ENCODE measurements around the gene PTPRG.

PTPRG gene

GRCh38 chr3:61569856-61570580 lies 8.6 kb downstream of the PTPRG start:
- TF ChIP-seq, protein P1, sequence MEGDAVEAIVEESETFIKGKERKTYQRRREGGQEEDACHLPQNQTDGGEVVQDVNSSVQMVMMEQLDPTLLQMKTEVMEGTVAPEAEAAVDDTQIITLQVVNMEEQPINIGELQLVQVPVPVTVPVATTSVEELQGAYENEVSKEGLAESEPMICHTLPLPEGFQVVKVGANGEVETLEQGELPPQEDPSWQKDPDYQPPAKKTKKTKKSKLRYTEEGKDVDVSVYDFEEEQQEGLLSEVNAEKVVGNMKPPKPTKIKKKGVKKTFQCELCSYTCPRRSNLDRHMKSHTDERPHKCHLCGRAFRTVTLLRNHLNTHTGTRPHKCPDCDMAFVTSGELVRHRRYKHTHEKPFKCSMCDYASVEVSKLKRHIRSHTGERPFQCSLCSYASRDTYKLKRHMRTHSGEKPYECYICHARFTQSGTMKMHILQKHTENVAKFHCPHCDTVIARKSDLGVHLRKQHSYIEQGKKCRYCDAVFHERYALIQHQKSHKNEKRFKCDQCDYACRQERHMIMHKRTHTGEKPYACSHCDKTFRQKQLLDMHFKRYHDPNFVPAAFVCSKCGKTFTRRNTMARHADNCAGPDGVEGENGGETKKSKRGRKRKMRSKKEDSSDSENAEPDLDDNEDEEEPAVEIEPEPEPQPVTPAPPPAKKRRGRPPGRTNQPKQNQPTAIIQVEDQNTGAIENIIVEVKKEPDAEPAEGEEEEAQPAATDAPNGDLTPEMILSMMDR (IDR thresholded peaks at IDR 0.05; ENCODE audit: insufficient read depth, low read depth, low read length, missing control alignments), result no peak
- no peak for DNase-seq (ENCODE audit: low read depth)
- no peak overlapping the region for H3K4me3 ChIP-seq (ENCODE audit: low read depth, low read length)

GRCh38 chr3:61570813-61571212 lies 9.4 kb downstream of the PTPRG start:
- TF ChIP-seq, protein P1 (IDR thresholded peaks at IDR 0.05; ENCODE audit: insufficient read depth, low read depth, low read length, missing control alignments), result no peak
- H3K4me3 ChIP-seq (ENCODE audit: low read depth, low read length), result no peak overlapping the region
- no peak for DNase-seq (ENCODE audit: low read depth)

- no peak for DNase-seq (ENCODE audit: low read depth)
- TF ChIP-seq, protein P1 (IDR thresholded peaks at IDR 0.05; ENCODE audit: insufficient read depth, low read depth, low read length, missing control alignments), result no peak
Observed at GRCh38 chr3:61571516-61572336, 10.4 kb downstream of the PTPRG start.

DNA sequence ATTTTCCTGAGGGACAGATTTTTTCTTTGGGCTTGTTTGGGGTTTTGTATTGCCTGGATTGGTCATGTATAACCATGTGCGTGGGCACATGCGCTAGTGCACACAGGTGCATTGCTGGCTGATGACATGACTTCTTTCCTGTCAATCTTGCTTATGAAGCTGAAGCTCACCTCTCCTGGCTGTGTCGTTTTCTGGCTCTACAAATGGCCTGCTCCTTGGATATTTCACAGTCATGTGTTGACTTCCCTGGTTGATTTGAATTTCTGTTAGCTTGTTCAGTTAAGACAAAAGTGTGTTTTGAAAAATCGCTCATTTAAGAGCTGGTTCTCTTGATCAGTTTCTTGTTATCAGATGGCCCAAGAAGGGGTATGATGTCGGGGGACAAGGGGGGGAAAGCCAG lies 11.5 kb downstream of the PTPRG start:
- DNase-seq (ENCODE audit: low read depth), result no peak
- no peak overlapping the region for H3K4me3 ChIP-seq (ENCODE audit: low read depth, low read length)
- TF ChIP-seq, protein P1 (IDR thresholded peaks at IDR 0.05; ENCODE audit: insufficient read depth, low read depth, low read length, missing control alignments), result no peak

More at GRCh38 chr3:61571516-61572336, 10.4 kb downstream of the PTPRG start:
- no peak overlapping the region for H3K4me3 ChIP-seq (ENCODE audit: low read depth, low read length)

DNA sequence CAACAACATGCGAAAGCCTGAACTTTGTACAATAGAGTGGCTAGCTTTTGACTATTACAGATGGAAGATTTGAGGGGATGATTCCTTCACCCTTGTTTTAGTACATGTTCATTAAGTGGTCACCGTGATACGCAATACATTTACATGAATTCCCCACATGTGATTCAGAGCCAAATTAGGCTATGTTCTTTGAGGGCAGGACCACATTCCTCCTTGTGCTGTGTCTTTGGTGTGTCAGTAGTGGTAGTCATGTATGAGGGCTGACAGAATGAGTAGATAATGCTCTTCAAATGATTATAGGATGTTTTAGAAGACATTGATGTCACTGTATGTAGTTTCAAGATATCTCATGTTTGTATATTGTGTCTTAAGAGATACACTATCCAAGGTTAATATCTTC lies 12.1 kb downstream of the PTPRG start:
- no peak overlapping the region for H3K4me3 ChIP-seq (ENCODE audit: low read depth, low read length)
- TF ChIP-seq, protein P1 (IDR thresholded peaks at IDR 0.05; ENCODE audit: insufficient read depth, low read depth, low read length, missing control alignments), result no peak
- no peak for DNase-seq (ENCODE audit: low read depth)

- no peak overlapping the region for H3K4me3 ChIP-seq (ENCODE audit: low read depth, low read length)
- no peak for DNase-seq (ENCODE audit: low read depth)
- TF ChIP-seq, protein P1 (IDR thresholded peaks at IDR 0.05; ENCODE audit: insufficient read depth, low read depth, low read length, missing control alignments), result no peak
Observed at GRCh38 chr3:61574854-61575253, 13.5 kb downstream of the PTPRG start.

Data from GM12865 (cell line).